Endometrium (tissue), 2 donors: ENCODE results near the gene SAXO1.
"Not testable (repeated sequence)": the region's sequence is repeated elsewhere in the genome, so short reads cannot be mapped to it uniquely, and the experiment has no call there.

Experiments used
- FAIRE-seq: peaks from 2 replicates; lab custom pipeline; 2012; peaks lifted over from hg19 to GRCh38; lab: Jason Lieb, UNC
- donor health status: control.
- donor health status: control.

Gene SAXO1

GRCh38 chr9:18999173-18999785 lies 33.7 kb downstream of the SAXO1 start:
- FAIRE-seq = no peak

DNA sequence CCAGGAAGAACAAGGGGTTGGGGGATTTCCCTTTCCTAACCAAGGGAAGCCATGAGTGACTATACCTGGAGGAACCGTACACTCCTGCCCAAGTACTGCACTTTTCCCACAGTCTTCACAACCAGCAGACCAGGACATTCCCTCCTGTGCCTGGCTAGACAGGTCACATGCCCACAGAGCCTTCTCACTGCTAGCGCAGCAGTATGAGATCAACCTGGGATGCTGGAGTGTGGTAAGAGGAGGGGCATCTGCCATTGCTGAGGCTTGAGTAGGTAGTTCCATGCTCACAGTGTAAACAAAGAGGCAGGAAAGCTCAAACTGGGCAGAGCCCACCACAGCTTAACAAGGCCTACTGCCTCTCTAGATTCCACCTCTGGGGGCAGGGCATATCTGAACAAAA lies 35.9 kb downstream of the SAXO1 start:
- FAIRE-seq = no peak

GRCh38 chr9:18996211-18996610 lies 36.8 kb downstream of the SAXO1 start:
- FAIRE-seq = no peak

DNA sequence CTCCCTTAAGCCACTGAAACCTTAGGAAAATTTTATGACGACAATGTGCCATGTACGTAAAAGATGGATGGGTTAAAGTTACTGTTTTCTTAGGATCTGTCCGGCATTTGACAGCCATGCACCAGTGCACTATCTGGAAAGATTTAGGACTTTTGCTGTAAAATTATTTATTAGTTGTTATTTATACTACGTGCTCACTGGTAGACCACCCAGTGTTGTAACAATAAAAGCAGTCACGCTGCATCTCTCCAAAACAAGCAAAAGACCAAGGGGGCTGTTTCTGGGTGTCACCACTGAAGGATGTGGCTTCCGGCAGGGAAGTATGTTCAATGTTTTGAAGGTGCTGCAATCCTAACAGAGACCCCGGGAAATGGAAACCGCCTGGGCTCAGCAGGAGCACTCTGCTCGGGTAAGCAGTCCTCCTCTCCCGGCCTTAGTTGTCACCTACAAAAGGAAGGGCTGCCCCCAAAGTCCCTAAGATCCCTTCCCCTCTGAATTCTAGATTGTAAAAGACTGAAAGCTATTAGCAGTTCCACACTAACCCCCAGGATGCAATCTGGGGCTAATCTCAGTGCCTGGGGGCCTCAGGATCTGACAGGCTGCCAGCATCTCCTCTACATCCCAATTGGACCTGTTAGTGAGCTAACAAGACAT lies 38.6 kb downstream of the SAXO1 start:
- FAIRE-seq = no peak

- not testable (repeated sequence) for FAIRE-seq
Observed at GRCh38 chr9:18991197-18991596, 41.8 kb downstream of the SAXO1 start.

DNA sequence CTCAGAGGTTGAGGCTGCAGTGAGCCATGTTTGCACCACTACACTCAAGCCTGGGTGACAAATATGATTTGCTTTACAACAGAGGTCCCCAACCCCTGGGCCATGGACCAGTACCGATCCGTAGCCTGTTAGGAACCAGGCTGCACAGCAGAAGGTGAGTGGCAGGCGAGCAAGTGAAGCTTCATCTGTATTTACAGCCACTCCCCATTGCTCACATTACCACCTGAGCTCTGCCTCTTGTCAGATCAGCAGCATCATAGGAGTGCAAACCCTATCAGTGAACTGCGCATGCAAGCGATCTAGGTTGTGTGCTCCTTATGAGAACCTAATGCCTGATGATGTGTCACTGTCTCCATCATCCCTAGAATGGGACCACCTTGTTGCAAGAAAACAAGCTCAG lies 42.5 kb downstream of the SAXO1 start:
- no peak for FAIRE-seq

DNA sequence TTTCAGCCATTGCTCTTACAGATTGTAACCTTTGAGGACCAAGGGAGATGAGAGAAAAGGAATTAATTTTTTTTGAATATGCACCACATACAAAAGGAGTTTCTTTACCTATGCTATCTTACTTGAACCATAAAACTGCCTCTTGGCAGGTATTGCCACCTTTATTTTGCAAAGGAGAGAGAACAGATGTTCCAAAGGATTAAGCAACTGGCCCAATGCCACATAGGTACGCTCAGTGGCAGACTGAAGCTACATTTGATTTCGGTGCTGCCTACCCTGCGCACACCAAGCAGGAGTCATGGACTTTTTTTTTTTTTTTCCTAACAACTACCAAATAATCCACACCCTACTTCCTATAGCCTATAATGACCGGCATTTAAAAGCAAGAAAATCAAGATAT lies 43.1 kb downstream of the SAXO1 start:
- no peak for FAIRE-seq

DNA sequence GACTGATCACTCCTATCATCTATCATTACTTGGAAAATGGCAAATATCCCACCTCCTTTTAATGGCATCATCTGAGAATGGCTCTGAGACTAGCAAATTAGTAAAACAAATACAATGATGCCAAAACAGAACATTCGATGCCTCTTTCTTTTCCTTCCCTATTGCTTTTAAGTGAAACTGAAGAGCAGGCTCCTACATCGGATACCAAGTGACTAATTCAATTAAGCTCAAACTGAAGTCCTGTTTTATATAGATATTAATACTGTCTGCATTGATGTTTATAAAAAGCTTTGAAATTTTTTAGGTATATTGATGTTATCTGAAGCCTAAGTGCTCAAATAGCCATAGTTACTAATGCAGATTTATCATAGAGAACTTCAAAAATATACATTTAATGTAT lies 43.9 kb downstream of the SAXO1 start:
- FAIRE-seq = no peak

GRCh38 chr9:18988003-18988402 lies 45.0 kb downstream of the SAXO1 start:
- FAIRE-seq = no peak

- FAIRE-seq = no peak
Observed at GRCh38 chr9:18985996-18986395, 47.0 kb downstream of the SAXO1 start.

DNA sequence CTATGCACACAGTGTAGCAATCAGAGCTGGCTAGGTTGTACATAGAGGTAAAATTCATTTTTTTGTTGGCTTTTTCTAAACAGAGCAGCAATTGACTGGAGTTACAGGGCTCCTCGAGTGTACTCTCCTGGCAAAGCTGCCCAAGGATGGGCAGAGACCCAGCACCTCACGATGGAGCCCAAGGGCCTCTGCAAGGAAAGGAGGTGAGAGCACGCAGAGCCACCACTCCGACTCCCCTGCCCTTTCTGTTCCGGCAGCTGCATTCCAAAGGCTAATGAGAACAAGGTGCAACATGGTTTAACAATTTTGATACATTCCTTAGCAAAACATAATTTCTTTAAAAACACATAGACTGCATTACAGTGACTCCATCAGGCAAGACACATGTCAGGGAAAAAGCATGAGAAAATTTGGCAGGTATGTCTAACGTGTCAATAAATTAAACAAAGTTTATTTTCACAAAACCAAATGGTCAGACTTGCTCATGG lies 47.5 kb downstream of the SAXO1 start:
- FAIRE-seq = no peak

- FAIRE-seq = no peak
Observed at GRCh38 chr9:18982262-18982620, 50.8 kb downstream of the SAXO1 start.

DNA sequence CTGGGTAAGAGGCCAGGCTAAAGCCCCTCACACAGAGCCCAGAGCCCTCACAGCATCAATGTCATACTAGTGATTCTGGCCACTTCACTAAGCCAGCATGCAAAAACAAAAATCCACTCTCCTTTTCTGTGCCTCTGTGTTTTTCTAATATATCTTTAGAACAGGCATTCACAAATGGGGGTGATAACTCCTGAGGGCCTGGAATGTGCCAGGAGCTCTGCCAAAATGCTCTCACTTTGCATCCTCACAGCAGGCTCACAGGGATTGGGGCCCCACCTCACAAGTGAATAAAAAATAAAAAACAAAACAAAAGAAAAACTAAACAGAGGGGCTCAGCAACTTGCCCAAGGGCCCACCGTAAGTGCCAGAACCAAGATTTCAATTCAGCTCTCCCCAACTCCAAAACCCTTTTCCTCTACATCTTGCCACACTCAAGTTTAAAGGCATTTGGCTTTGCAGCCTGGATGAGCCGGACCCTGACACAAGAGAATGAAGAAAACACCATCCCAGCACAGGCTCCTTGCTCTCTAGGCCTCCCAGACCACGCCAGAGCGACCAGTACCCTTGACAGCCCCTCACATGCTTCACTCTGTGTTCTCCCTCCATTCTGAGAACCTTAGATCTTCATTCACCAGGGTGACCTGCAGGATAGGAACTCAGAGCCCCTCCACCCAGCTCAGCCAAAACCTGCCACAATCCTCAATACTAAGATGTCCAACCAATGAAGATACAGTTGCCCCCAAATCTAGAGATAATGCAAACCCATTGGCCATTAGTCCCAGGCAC lies 51.3 kb downstream of the SAXO1 start:
- no peak for FAIRE-seq

DNA sequence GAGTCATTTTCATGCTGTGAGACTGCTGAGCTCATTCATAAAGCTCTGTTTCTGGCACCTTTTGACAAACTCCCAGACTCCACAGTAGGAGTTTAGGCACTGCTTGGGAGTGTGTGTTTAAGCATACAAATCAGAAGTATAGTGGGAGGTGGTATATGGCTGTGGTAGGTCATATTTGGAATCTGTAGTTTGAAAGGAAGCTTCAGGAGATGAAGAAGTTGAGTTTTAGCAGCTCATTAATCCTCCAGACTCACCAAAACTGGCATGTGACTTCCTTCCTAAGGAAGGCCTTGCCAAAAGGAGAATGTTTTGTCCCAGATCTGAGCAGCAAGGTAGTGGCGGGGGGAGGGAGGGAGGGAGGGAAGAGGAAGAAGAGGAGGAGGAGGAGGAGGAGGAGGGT lies 52.8 kb downstream of the SAXO1 start:
- FAIRE-seq = no peak

GRCh38 chr9:18979367-18979766 lies 53.6 kb downstream of the SAXO1 start:
- no peak for FAIRE-seq

DNA sequence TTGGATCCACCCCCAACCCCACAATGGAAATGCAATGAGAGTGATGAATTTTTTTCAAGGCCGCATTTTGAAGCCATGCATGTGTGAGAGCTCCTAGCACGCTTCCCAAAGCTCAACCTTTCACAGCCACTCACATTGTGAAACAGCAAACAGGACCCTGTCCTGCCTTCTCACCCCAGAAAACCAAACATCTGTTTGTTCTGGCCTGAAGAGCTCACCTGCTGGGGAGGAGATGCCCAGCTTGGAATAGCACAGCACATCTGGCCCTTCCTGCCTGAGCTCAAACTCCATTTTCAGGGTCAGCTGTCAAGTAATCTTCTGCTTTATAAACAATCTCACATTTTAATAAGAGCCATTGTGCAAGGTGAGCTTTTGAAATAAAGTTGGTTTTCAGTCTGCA lies 54.8 kb downstream of the SAXO1 start:
- FAIRE-seq = no peak

- no peak for FAIRE-seq
Observed at GRCh38 chr9:18976709-18977531, 56.1 kb downstream of the SAXO1 start.

DNA sequence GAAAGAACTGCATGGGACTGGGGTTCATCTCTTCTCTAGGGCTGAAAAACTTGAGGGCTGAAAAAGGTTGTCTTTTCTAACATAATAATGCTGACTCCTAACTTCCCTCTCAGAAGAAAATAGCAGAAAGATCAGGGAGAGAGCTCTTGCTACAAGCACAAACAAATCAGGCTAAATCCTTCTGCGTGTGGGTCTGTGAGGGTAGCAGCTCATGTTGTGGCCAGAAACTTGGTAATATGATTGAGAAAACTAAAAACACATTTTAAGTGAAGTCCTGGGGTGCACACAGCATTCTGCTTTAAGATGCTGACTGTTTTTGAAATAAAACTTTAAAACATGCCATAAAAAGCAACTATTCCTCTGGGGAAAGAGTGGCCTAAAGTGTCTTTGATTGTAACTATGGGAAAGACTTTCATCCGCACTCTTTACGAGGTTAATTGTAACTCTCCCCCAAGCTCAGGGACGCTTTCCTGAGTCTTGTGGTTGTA lies 56.7 kb downstream of the SAXO1 start:
- FAIRE-seq = peak; percentile 73

DNA sequence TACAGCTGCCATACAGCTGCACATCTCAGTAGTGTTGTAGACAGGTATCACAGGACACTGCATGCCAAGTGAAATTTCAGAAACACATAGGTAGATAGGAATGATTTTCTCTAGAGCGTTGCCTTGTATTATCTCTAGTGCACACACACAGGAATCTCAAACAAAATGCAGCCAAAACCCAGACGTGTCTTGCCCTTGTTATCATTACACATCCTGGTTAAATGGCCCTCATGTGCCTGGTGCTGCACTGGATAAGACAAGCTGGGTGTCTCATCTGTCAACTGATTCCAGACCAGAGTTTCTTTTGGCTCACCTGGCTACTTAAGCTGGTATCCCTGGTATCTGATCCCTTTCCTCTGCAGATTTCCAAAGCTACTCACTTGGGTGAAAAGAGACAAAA lies 59.7 kb downstream of the SAXO1 start:
- FAIRE-seq = no peak

DNA sequence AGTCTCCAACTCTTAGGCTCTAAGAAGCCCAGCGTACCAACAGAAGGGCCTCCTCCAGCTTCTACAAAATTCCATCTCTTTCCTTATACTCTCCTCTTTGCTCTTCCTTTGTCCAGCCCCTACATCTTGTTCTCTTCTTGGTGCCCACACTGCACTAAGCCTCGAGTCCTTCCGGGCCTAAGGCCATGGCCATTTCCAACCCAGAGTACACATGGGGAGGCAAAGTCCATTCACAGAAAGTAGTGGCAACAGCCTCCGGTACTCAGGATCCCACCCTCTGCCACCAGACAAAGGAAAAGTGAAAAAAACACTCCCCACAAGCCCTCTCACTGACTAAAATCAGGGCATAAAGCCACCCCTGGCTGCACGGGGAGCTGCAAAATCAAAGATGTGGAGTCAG lies 60.3 kb downstream of the SAXO1 start:
- no peak for FAIRE-seq

GRCh38 chr9:18971909-18972308 lies 61.1 kb downstream of the SAXO1 start:
- no peak for FAIRE-seq

- FAIRE-seq = no peak
Observed at GRCh38 chr9:18971404-18971803, 61.6 kb downstream of the SAXO1 start.
